ENCODE results near the gene CYP26C1. TPM values are rescaled to one million over a fixed set of nuclear protein-coding genes. Genes with fewer than 3 reads are reported as not detected.

Gene CYP26C1
- total and polyA plus RNA-seq, 2 experiments from 2014 or later: not detected

- no peaks in the 10 kb centered on the region for H3K79me2 ChIP-seq (ENCODE audit: insufficient read depth)
- WGBS, 2 experiments (ENCODE audit: low coverage in 1 of 2, low lambda C conversion rate in 2 of 2, missing lambda C conversion rate in 2 of 2): 70 to 71% methylated on average over 3 of the region's 3 CpGs
- in situ Hi-C loops (cut with MboI): loop anchor here (5.0 to 25.0 kb wide), 2 partner anchors 204 to 424 kb away; no protein-coding TSS in a partner anchor
- no peaks in the 10 kb centered on the region for H3K9me3 ChIP-seq (ENCODE audit: low read depth)
- H3K27ac ChIP-seq: no peak overlapping the region
- DNase-seq: no peak
- H3K4me3 ChIP-seq: no peak overlapping the region
- no peak overlapping the region for H3K4me2 ChIP-seq (ENCODE audit: unreplicated experiment)
- no peaks in the 10 kb centered on the region for H3K9me2 ChIP-seq (ENCODE audit: insufficient read depth)
- H3K4me1 ChIP-seq (ENCODE audit: insufficient read depth): no peaks in the 10 kb centered on the region
- H3K27me3 ChIP-seq (replicated peaks; ENCODE audit: insufficient read depth): no peaks in the 10 kb centered on the region; the same call in 1 of the 2 replicates
- no peaks in the 10 kb centered on the region for H3K36me3 ChIP-seq (ENCODE audit: low read depth)
- H4K20me1 ChIP-seq (ENCODE audit: insufficient read depth): no peaks in the 10 kb centered on the region
- no peaks in the 10 kb centered on the region for H3F3A ChIP-seq (ENCODE audit: insufficient read depth)
- TF ChIP-seq EZH2phosphoT487 (IDR thresholded peaks at IDR 0.05; ENCODE audit: insufficient read depth, low read depth) (no peak), EZH2 (IDR thresholded peaks at IDR 0.05; ENCODE audit: insufficient read depth, poor library complexity, severe bottlenecking) (no peak)
- H3K9ac ChIP-seq: no peak overlapping the region
- H2AFZ ChIP-seq: no peak overlapping the region
These were observed 27.2 kb downstream of the CYP26C1 start for GRCh38 chr10:93087846-93088245.

- H3F3A ChIP-seq (ENCODE audit: insufficient read depth): no peaks in the 10 kb centered on the region
- H4K20me1 ChIP-seq (ENCODE audit: insufficient read depth): no peaks in the 10 kb centered on the region
- H3K27ac ChIP-seq: no peak overlapping the region
- H3K4me3 ChIP-seq: no peak overlapping the region
- no peaks in the 10 kb centered on the region for H3K36me3 ChIP-seq (ENCODE audit: low read depth)
- 37 to 47% methylated on average over 4 of the region's 4 CpGs for WGBS, 2 experiments (ENCODE audit: low coverage in 1 of 2, low lambda C conversion rate in 2 of 2, missing lambda C conversion rate in 2 of 2)
- no peak for TF ChIP-seq EZH2 (IDR thresholded peaks at IDR 0.05; ENCODE audit: insufficient read depth, poor library complexity, severe bottlenecking)
- DNase-seq: no peak
- no peaks in the 10 kb centered on the region for H3K4me1 ChIP-seq (ENCODE audit: insufficient read depth)
- no peak overlapping the region for H3K9ac ChIP-seq
- H3K79me2 ChIP-seq (ENCODE audit: insufficient read depth): no peaks in the 10 kb centered on the region
- H3K27me3 ChIP-seq (replicated peaks; ENCODE audit: insufficient read depth): no peaks in the 10 kb centered on the region; the same call in 1 of the 2 replicates
- H2AFZ ChIP-seq: no peak overlapping the region
- H3K9me2 ChIP-seq (ENCODE audit: insufficient read depth): no peaks in the 10 kb centered on the region
- in situ Hi-C loops (cut with MboI): loop anchor here (5.0 to 25.0 kb wide), 2 partner anchors 204 to 424 kb away; no protein-coding TSS in a partner anchor
- H3K9me3 ChIP-seq (ENCODE audit: low read depth): no peaks in the 10 kb centered on the region
- H3K4me2 ChIP-seq (ENCODE audit: unreplicated experiment): no peak overlapping the region
These were observed 27.9 kb downstream of the CYP26C1 start for GRCh38 chr10:93088466-93088865.

- no peak for TF ChIP-seq EZH2phosphoT487 (IDR thresholded peaks at IDR 0.05; ENCODE audit: insufficient read depth, low read depth)
- no peak for TF ChIP-seq EZH2 (IDR thresholded peaks at IDR 0.05; ENCODE audit: insufficient read depth, poor library complexity, severe bottlenecking)
- Histone ChIP-seq H3K9me3 (ENCODE audit: low read depth) (no peaks in the 10 kb centered on the region), H3F3A (ENCODE audit: insufficient read depth) (no peaks in the 10 kb centered on the region), H4K20me1 (ENCODE audit: insufficient read depth) (no peaks in the 10 kb centered on the region), H3K4me1 (ENCODE audit: insufficient read depth) (no peaks in the 10 kb centered on the region), H3K27ac (no peak overlapping the region), H3K79me2 (ENCODE audit: insufficient read depth) (no peaks in the 10 kb centered on the region), H3K4me3 (no peak overlapping the region), H2AFZ (no peak overlapping the region), H3K27me3 (replicated peaks; ENCODE audit: insufficient read depth) (no peaks in the 10 kb centered on the region; the same call in 1 of the 2 replicates), H3K9ac (no peak overlapping the region), H3K36me3 (ENCODE audit: low read depth) (no peaks in the 10 kb centered on the region), H3K9me2 (ENCODE audit: insufficient read depth) (no peaks in the 10 kb centered on the region), H3K4me2 (ENCODE audit: unreplicated experiment) (no peak overlapping the region)
- in situ Hi-C loops (cut with MboI): loop anchor here (25.0 kb wide), 1 partner anchor 422 kb away; no protein-coding TSS in a partner anchor
- WGBS, 2 experiments (ENCODE audit: low coverage in 1 of 2, low lambda C conversion rate in 2 of 2, missing lambda C conversion rate in 2 of 2): 80 to 83% methylated on average over 2 of the region's 2 CpGs
- no peak for DNase-seq
These were observed 30.0 kb downstream of the CYP26C1 start for GRCh38 chr10:93090619-93091018.

GRCh38 chr10:93091960-93092359 lies 31.4 kb downstream of the CYP26C1 start:
- no peak overlapping the region for H3K4me2 ChIP-seq (ENCODE audit: unreplicated experiment)
- H3K27ac ChIP-seq: no peak overlapping the region
- no peak for DNase-seq
- no peak overlapping the region for H3K4me3 ChIP-seq
- no peaks in the 10 kb centered on the region for H3K79me2 ChIP-seq (ENCODE audit: insufficient read depth)
- no peaks in the 10 kb centered on the region for H3F3A ChIP-seq (ENCODE audit: insufficient read depth)
- no peak overlapping the region for H3K9ac ChIP-seq
- 81 to 88% methylated on average over 3 of the region's 3 CpGs for WGBS, 2 experiments (ENCODE audit: low coverage in 1 of 2, low lambda C conversion rate in 2 of 2, missing lambda C conversion rate in 2 of 2)
- H3K4me1 ChIP-seq (ENCODE audit: insufficient read depth): no peaks in the 10 kb centered on the region
- no peaks in the 10 kb centered on the region for H3K9me3 ChIP-seq (ENCODE audit: low read depth)
- in situ Hi-C loops (cut with MboI): loop anchor here (25.0 kb wide), 1 partner anchor 420 kb away; no protein-coding TSS in a partner anchor
- no peak overlapping the region for H2AFZ ChIP-seq
- no peak for TF ChIP-seq EZH2phosphoT487 (IDR thresholded peaks at IDR 0.05; ENCODE audit: insufficient read depth, low read depth)
- no peak for TF ChIP-seq EZH2 (IDR thresholded peaks at IDR 0.05; ENCODE audit: insufficient read depth, poor library complexity, severe bottlenecking)
- H3K36me3 ChIP-seq (ENCODE audit: low read depth): no peaks in the 10 kb centered on the region
- H3K27me3 ChIP-seq (replicated peaks; ENCODE audit: insufficient read depth): no peaks in the 10 kb centered on the region; the same call in 1 of the 2 replicates
- no peaks in the 10 kb centered on the region for H4K20me1 ChIP-seq (ENCODE audit: insufficient read depth)
- no peaks in the 10 kb centered on the region for H3K9me2 ChIP-seq (ENCODE audit: insufficient read depth)
